HepG2 (cell line): ENCODE results near the gene RBCK1. TPM values are rescaled to one million over a fixed set of nuclear protein-coding genes. Genes with fewer than 3 reads are reported as not detected.

ENCODE experiments used
- ASH2L ChIP-seq: fragments of 300-600, 200-600 bp; sonication (generic); IDR thresholded peaks from 2 replicates; pipeline ENCODE4 v1.7.0; 2017; ENCODE audit warnings: low read depth, mild to moderate bottlenecking, moderate library complexity, mixed read lengths, low read length; ENCODE audit not compliant: insufficient read length
- BCL6 ChIP-seq: IDR thresholded peaks from 2 replicates; pipeline ENCODE4 v1.6.1; 2016; ENCODE audit warnings: missing genetic modification reagents, missing compliant biosample characterization
- DMAP1 ChIP-seq: IDR thresholded peaks from 2 replicates; pipeline ENCODE4 v1.6.1; 2016
- FOXM1 ChIP-seq: sonication (generic); formaldehyde crosslinking; IDR thresholded peaks from 2 replicates; pipeline ENCODE4 v1.5.0; 2020; ENCODE audit warnings: missing genetic modification reagents
- IRF9 ChIP-seq: sonication (generic); formaldehyde crosslinking; IDR thresholded peaks from 2 replicates; pipeline ENCODE4 v1.8.0; 2022; ENCODE audit warnings: missing genetic modification reagents, mild to moderate bottlenecking, borderline replicate concordance
- JUNB ChIP-seq: sonication (generic); formaldehyde crosslinking; IDR thresholded peaks from 2 replicates; pipeline ENCODE4 v1.8.0; 2022; ENCODE audit warnings: missing genetic modification reagents, mild to moderate bottlenecking, borderline replicate concordance
- PHF20 ChIP-seq: sonication (generic); formaldehyde crosslinking; IDR thresholded peaks from 2 replicates; pipeline ENCODE4 v1.5.0; 2020; ENCODE audit warnings: mild to moderate bottlenecking, missing genetic modification reagents
- SSRP1 ChIP-seq: IDR thresholded peaks from 2 replicates; pipeline ENCODE4 v1.6.1; 2016; ENCODE audit warnings: control low read depth
- ZNF160 ChIP-seq: sonication (generic); formaldehyde crosslinking; IDR thresholded peaks from 2 replicates; pipeline ENCODE4 v1.8.0; 2022; ENCODE audit warnings: mild to moderate bottlenecking, inconsistent platforms, missing genetic modification reagents
- ZNF263 ChIP-seq: sonication (generic); formaldehyde crosslinking; IDR thresholded peaks from 2 replicates; pipeline ENCODE4 v1.4.0; 2020; ENCODE audit warnings: missing genetic modification reagents
- ZNF281 ChIP-seq: sonication (generic); formaldehyde crosslinking; IDR thresholded peaks from 2 replicates; pipeline ENCODE4 v1.4.0; 2020; ENCODE audit warnings: missing genetic modification reagents, borderline replicate concordance
- ZNF337 ChIP-seq: sonication (generic); formaldehyde crosslinking; IDR thresholded peaks from 2 replicates; pipeline ENCODE4 v1.5.1; 2020; ENCODE audit warnings: missing genetic modification reagents, low read depth, mild to moderate bottlenecking, borderline replicate concordance
- ZNF543 ChIP-seq: sonication (generic); formaldehyde crosslinking; IDR thresholded peaks from 2 replicates; pipeline ENCODE4 v1.4.0; 2020; ENCODE audit warnings: mild to moderate bottlenecking, missing genetic modification reagents
- ZNF572 ChIP-seq: sonication (generic); formaldehyde crosslinking; IDR thresholded peaks from 2 replicates; pipeline ENCODE4 v1.5.1; 2020; ENCODE audit warnings: mild to moderate bottlenecking, missing genetic modification reagents
- ZNF574 ChIP-seq: sonication (generic); formaldehyde crosslinking; IDR thresholded peaks from 2 replicates; pipeline ENCODE4 v1.4.0; 2020; ENCODE audit warnings: missing genetic modification reagents
- ZNF674 ChIP-seq: sonication (generic); formaldehyde crosslinking; IDR thresholded peaks from 2 replicates; pipeline ENCODE4 v1.5.0; 2020; ENCODE audit warnings: low read depth, mild to moderate bottlenecking, missing genetic modification reagents
- ZNF776 ChIP-seq: sonication (generic); formaldehyde crosslinking; IDR thresholded peaks from 2 replicates; pipeline ENCODE4 v1.4.0; 2020; ENCODE audit warnings: mild to moderate bottlenecking, missing genetic modification reagents
- ZSCAN31 ChIP-seq: sonication (generic); formaldehyde crosslinking; IDR thresholded peaks from 2 replicates; pipeline ENCODE4 v1.5.0; 2020; ENCODE audit warnings: low read depth, mild to moderate bottlenecking, missing genetic modification reagents
- polyA plus RNA-seq, 8 experiments: library from polyadenylated mRNA; depleted of rRNA in 3 of 8; stranded (reverse) in 7 of 8; unstranded in 1 of 8; fragments of >200 nt; fragmentation: Illumina TruSeq in 4 of 8; extraction: Trizol in 4 of 8; gene quantifications; 2 replicates each; pipeline versions ENCODE4 v1.2.1 to v1.2.3, GENCODE V29; 2011 to 2016; ENCODE audit warnings: low read depth in 4 of 8, missing spikeins in 1 of 8, mixed read lengths in 1 of 8; ENCODE audit not compliant: insufficient read depth in 1 of 8
- total RNA-seq, 5 experiments: library from RNA; depleted of rRNA; stranded (reverse); fragments of >200 nt; fragmentation: Illumina TruSeq; extraction: Trizol; gene quantifications; 2 replicates each; pipeline ENCODE4 v1.2.3, GENCODE V29; 2016; ENCODE audit warnings: low read depth in 1 of 5

The RBCK1 gene
- total and polyA plus RNA-seq, 2 of the 13 experiments (the other 11 are each of a cell fraction or from before 2014, with no cell fraction given), result 149 to 215 TPM

- TF ChIP-seq ZNF574 (CRISPR knock-in tag) (peak; percentile 89), ZNF543 (CRISPR knock-in tag) (no peak), ZNF674 (no peak), ZNF572 (CRISPR knock-in tag) (peak; percentile 84; the same call in 1 of the 2 replicates), ZNF160 (no peak; the same call in 1 of the 2 replicates), ZNF337 (no peak), ZSCAN31 (CRISPR knock-in tag) (no peak), ZNF263 (peak; percentile 53; the same call in 1 of the 2 replicates), IRF9 (CRISPR knock-in tag) (peak; percentile 94), JUNB (CRISPR knock-in tag) (no peak), ZNF776 (0 out of 2 replicates have a peak, but pooled peaks have one; percentile 60), ZNF281 (CRISPR knock-in tag) (no peak; the same call in 1 of the 2 replicates), BCL6 (CRISPR knock-in tag) (peak; percentile 57), FOXM1 (no peak; the same call in 1 of the 2 replicates), SSRP1 (CRISPR knock-in tag) (peak; percentile 96), DMAP1 (peak; percentile 37; the same call in 1 of the 2 replicates), ASH2L (peak; percentile 30), PHF20 (CRISPR knock-in tag) (no peak)
Observed at GRCh38 chr20:431012-431904, 23.2 kb downstream of the RBCK1 start (continued).
